Measurements from ENCODE around the gene TRAF2.

Gene TRAF2

DNA sequence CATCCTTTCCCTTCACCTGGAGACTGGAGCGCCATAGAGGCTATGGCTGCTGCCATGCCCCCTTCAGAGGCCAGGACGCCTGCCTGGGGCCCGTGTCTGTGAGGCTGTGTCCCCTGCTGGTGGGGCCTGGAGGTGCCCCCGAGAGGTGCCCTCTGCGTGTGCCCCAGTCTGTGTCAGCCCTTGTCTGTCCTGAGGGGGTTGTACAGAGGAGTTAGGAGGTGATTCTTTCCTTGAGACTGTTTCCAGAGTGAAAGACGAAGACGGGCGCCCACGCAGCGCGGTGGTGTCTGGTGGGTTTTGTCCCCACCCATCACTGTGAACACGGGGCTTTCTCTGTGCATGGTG, 24.6 kb downstream of the TRAF2 start:
- no peaks in the 10 kb centered on the region for H3K27me3 ChIP-seq (ENCODE audit: insufficient read depth, low read length)
- no peak overlapping the region for H3K27ac ChIP-seq (ENCODE audit: low read depth, low read length)
- peaks cover 76% of the 10 kb centered on the region for H3K36me3 ChIP-seq (ENCODE audit: insufficient read depth, low read length)
- no peak overlapping the region for H3K4me3 ChIP-seq (ENCODE audit: low read length)
- H3K9ac ChIP-seq (ENCODE audit: low read depth, low read length): no peak overlapping the region
- no peaks in the 10 kb centered on the region for H3K9me3 ChIP-seq (ENCODE audit: insufficient read depth, low read depth, low read length)
- no peaks in the 10 kb centered on the region for H3K4me1 ChIP-seq (ENCODE audit: insufficient read depth, low read length)
- WGBS: 95% methylated on average over 12 of the region's 12 CpGs

DNA sequence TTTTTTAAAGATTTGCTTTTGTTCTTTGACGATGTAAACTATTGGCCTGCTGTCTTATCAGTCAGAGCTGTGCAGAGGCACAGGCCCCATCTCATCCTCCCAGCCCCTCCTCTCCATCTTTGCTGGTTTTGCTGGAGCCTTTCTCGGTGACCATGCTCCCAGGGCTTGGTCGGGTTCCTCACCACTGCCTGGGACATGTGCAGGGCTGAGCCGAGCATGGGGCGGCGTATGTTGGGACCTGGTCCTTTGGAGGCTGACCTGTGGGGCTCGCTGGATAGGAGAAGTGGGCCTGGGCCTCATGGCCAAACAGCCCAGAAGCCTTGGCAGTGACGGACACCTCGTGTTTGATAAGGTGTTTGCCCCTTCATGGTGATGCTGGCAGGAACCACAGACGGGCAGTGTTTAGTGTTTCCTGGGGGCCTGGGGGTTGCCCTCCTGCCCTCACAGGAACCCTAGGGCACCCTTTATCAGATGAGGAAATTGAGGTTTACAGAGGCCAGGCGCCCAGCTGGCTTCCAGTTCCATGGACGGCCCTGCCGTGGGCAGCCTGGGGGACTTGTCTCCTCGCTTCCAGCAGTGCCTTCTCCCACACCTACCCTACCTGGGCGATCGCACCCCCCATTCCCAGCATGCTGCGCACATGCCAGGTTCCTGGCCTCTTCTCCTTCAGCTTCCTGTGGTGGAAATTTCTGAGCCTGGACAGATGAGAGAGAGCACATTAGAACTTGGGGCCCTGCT, 27.6 kb downstream of the TRAF2 start:
- Histone ChIP-seq H3K27me3 (ENCODE audit: insufficient read depth, low read length) (no peaks in the 10 kb centered on the region), H3K9ac (ENCODE audit: low read depth, low read length) (no peak overlapping the region; the same call in 1 of the 2 replicates), H3K9me3 (ENCODE audit: insufficient read depth, low read depth, low read length) (no peaks in the 10 kb centered on the region), H3K36me3 (ENCODE audit: insufficient read depth, low read length) (peaks cover 71% of the 10 kb centered on the region), H3K4me3 (ENCODE audit: low read length) (no peak overlapping the region), H3K27ac (ENCODE audit: low read depth, low read length) (no peak overlapping the region), H3K4me1 (ENCODE audit: insufficient read depth, low read length) (no peaks in the 10 kb centered on the region)
- WGBS: 96% methylated on average over 17 of the region's 17 CpGs

DNA sequence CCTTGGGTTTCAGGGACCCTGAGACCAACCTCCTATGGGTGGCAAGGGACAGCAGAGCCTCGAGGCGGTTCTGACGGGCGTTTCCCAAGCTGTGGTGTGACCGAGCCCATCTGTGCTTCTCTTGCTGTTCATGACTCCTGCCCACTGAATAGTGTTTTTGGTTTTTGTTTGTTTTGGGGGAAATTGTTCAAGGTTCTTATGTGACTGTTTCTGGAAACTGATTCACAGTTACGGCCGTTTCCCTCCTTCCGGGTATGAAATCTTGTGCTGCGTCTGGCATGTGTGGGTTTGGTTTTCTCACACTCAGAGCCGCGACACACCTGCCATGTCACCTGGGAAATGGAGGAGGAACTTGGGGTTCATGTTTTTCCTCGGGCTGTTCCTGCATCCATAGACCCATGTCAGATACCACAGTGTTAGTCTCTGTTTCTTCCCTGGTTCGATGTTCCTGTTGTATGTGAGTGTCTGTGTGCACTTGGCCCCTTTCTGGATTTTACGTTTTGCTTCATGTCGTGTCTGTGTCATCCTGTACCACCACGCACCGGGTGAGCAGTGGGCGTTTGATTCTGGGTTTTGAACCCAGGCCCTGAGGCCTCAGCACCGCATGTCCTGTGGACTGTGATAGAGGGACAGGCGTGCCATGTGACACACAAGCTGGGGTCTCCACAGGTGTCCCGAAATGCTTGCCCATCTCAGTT, 29.5 kb downstream of the TRAF2 start:
- Histone ChIP-seq H3K4me3 (ENCODE audit: low read length) (no peak overlapping the region), H3K4me1 (ENCODE audit: insufficient read depth, low read length) (no peaks in the 10 kb centered on the region), H3K27ac (ENCODE audit: low read depth, low read length) (no peak overlapping the region), H3K27me3 (ENCODE audit: insufficient read depth, low read length) (no peaks in the 10 kb centered on the region), H3K36me3 (ENCODE audit: insufficient read depth, low read length) (peaks cover 64% of the 10 kb centered on the region), H3K9me3 (ENCODE audit: insufficient read depth, low read depth, low read length) (no peaks in the 10 kb centered on the region), H3K9ac (ENCODE audit: low read depth, low read length) (no peak overlapping the region)
- 90% methylated on average over 21 of the region's 21 CpGs for WGBS

DNA sequence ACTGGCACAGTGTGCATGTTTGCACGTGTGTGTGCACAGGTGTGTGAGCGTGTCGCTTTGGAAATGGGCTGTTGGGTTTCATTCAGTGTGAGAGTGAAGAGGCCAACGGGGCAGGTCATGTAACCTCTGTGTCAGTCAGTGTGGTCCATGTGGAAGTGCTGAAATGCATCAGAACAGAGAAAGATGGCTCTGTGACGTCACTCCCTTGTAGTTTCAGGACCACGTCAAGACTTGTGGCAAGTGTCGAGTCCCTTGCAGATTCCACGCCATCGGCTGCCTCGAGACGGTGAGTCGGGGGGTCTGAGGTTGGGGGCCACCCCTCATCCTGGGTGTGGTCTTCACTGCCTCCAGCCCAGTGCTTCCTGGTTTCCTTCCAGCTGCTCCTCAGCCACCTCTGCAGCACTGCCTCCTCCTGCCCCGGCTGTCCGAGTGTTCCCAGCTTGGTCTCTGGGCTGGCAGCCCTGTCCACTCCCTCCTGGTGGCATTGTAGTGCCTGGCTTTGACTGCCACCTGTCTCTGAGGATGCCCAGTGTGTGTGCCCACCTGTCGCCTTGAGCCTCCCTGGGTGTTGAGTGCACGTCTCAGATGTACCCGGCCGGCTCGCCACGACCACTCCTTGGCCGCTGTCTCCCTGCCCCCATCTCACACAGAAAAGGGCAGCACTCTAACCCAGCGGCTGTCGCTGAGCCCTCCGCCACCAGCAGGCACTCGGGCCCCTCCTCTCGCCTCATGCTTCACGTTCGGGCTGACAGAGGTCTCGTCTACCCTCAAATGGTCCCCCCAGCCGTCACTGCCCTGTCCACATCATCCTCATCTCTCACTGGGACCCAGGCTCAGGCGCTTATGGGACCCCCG, 30.2 kb downstream of the TRAF2 start:
- Histone ChIP-seq H3K27me3 (ENCODE audit: insufficient read depth, low read length) (no peaks in the 10 kb centered on the region), H3K9me3 (ENCODE audit: insufficient read depth, low read depth, low read length) (no peaks in the 10 kb centered on the region), H3K9ac (ENCODE audit: low read depth, low read length) (no peak overlapping the region), H3K4me3 (ENCODE audit: low read length) (no peak overlapping the region), H3K4me1 (ENCODE audit: insufficient read depth, low read length) (no peaks in the 10 kb centered on the region), H3K27ac (ENCODE audit: low read depth, low read length) (no peak overlapping the region), H3K36me3 (ENCODE audit: insufficient read depth, low read length) (peaks cover 67% of the 10 kb centered on the region)
- 95% methylated on average over 32 of the region's 32 CpGs for WGBS

DNA sequence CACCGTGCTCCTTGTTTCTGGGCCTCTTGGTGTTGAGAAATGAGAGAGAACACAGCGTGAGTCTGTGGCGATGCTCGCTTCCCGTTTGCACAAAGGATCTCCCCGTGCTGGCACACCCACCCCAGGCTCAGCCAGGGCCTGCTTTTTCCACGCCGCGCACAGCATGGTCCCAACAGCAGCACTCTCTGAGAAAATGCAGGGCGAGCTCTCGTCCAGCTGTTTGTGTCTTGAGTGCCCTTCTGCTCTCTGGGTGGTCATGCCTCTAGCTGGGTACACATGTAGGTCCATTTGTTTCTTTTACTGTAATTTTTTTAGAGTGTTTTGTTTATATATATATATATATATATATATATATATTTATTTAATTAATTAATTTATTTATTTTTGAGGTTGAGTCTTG, 31.6 kb downstream of the TRAF2 start:
- Histone ChIP-seq H3K4me1 (ENCODE audit: insufficient read depth, low read length) (no peaks in the 10 kb centered on the region), H3K27me3 (ENCODE audit: insufficient read depth, low read length) (no peaks in the 10 kb centered on the region), H3K4me3 (ENCODE audit: low read length) (no peak overlapping the region), H3K9ac (ENCODE audit: low read depth, low read length) (no peak overlapping the region), H3K27ac (ENCODE audit: low read depth, low read length) (no peak overlapping the region), H3K36me3 (ENCODE audit: insufficient read depth, low read length) (peaks cover 69% of the 10 kb centered on the region), H3K9me3 (ENCODE audit: insufficient read depth, low read depth, low read length) (no peaks in the 10 kb centered on the region)
- 94% methylated on average over 11 of the region's 11 CpGs for WGBS

DNA sequence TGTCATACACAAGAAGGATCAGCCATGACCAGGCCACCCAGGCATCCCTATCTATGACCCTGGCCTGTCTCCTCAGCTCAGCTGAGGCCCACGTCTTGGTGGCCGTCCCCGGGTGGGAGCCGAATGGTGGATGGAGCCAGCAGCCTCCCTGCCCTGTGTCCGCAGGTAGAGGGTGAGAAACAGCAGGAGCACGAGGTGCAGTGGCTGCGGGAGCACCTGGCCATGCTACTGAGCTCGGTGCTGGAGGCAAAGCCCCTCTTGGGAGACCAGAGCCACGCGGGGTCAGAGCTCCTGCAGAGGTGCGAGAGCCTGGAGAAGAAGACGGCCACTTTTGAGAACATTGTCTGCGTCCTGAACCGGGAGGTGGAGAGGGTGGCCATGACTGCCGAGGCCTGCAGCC, 33.8 kb downstream of the TRAF2 start:
- Histone ChIP-seq H3K4me3 (ENCODE audit: low read length) (no peak overlapping the region), H3K9me3 (ENCODE audit: insufficient read depth, low read depth, low read length) (no peaks in the 10 kb centered on the region), H3K27me3 (ENCODE audit: insufficient read depth, low read length) (no peaks in the 10 kb centered on the region), H3K4me1 (ENCODE audit: insufficient read depth, low read length) (no peaks in the 10 kb centered on the region), H3K27ac (ENCODE audit: low read depth, low read length) (no peak overlapping the region), H3K36me3 (ENCODE audit: insufficient read depth, low read length) (peaks cover 71% of the 10 kb centered on the region), H3K9ac (ENCODE audit: low read depth, low read length) (no peak overlapping the region)
- 96% methylated on average over 15 of the region's 15 CpGs for WGBS

DNA sequence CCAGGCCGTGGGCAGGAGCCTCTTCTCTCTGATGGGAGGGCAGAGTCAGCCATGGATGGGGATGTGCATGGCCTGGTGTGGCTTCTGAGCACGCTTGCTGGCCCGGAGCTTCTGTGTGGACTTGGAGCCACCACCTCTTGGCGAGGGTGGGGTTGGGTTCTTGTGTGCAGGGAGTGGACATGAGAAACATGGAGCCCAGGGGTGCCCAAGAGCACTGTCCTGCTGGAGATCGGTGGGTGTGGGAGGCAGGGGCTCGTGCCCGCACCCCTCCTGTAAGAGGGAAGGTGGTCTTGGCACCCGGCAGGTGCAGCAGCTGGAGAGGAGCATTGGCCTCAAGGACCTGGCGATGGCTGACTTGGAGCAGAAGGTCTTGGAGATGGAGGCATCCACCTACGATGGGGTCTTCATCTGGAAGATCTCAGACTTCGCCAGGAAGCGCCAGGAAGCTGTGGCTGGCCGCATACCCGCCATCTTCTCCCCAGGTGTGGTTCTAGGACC, 34.5 kb downstream of the TRAF2 start:
- Histone ChIP-seq H3K4me1 (ENCODE audit: insufficient read depth, low read length) (no peaks in the 10 kb centered on the region), H3K27ac (ENCODE audit: low read depth, low read length) (no peak overlapping the region), H3K27me3 (ENCODE audit: insufficient read depth, low read length) (no peaks in the 10 kb centered on the region), H3K36me3 (ENCODE audit: insufficient read depth, low read length) (peaks cover 71% of the 10 kb centered on the region), H3K9me3 (ENCODE audit: insufficient read depth, low read depth, low read length) (no peaks in the 10 kb centered on the region), H3K9ac (ENCODE audit: low read depth, low read length) (no peak overlapping the region), H3K4me3 (ENCODE audit: low read length) (no peak overlapping the region)
- WGBS: 94% methylated on average over 14 of the region's 14 CpGs

DNA sequence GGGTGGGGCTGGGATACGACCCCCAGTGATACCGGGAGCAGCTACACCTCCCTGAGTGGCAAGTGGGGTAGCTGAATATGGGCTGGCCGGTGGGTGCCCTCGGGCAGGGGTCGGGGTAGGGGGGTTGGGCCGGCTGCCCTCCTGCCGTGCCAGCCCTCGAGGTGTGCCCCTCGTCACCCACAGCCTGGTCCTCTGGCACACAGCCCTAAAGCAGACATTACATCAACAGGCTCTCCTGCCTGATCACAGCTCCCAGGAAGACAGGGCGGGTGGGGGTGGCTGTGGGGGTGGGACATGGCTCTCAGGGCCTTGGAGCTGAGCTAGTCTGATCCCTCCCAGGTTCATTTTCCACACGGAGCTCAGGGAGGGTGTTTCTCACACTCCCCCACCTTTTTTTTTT, 35.0 kb downstream of the TRAF2 start:
- Histone ChIP-seq H3K9ac (ENCODE audit: low read depth, low read length) (no peak overlapping the region), H3K36me3 (ENCODE audit: insufficient read depth, low read length) (peaks cover 71% of the 10 kb centered on the region), H3K27ac (ENCODE audit: low read depth, low read length) (no peak overlapping the region), H3K27me3 (ENCODE audit: insufficient read depth, low read length) (no peaks in the 10 kb centered on the region), H3K4me3 (ENCODE audit: low read length) (no peak overlapping the region), H3K4me1 (ENCODE audit: insufficient read depth, low read length) (no peaks in the 10 kb centered on the region), H3K9me3 (ENCODE audit: insufficient read depth, low read depth, low read length) (no peaks in the 10 kb centered on the region)
- WGBS: 87% methylated on average over 11 of the region's 11 CpGs

DNA sequence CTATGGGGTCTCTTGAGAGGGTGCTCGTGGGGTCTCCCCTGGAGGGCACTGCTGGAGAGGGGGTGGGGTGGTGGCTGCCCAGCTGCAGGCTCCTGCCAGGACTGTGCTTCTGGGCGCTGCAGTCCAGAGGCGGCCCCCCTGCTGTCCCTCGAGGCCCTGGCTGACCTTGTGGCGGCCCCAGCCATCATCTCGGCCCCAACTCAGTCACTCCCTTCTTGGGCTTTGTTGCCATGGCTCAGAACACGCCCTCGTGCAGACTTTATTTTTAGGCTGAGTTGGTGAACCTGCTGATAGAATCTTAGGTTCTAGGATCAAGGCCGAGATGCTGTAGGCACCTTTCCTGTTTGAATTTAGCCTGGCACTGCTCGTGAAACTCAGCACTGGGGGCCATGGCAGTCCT, 35.4 kb downstream of the TRAF2 start:
- 94% methylated on average over 10 of the region's 10 CpGs for WGBS
- Histone ChIP-seq H3K4me1 (ENCODE audit: insufficient read depth, low read length) (no peaks in the 10 kb centered on the region), H3K36me3 (ENCODE audit: insufficient read depth, low read length) (peaks cover 71% of the 10 kb centered on the region), H3K9me3 (ENCODE audit: insufficient read depth, low read depth, low read length) (no peaks in the 10 kb centered on the region), H3K4me3 (ENCODE audit: low read length) (no peak overlapping the region), H3K27ac (ENCODE audit: low read depth, low read length) (no peak overlapping the region), H3K27me3 (ENCODE audit: insufficient read depth, low read length) (no peaks in the 10 kb centered on the region), H3K9ac (ENCODE audit: low read depth, low read length) (no peak overlapping the region)

DNA sequence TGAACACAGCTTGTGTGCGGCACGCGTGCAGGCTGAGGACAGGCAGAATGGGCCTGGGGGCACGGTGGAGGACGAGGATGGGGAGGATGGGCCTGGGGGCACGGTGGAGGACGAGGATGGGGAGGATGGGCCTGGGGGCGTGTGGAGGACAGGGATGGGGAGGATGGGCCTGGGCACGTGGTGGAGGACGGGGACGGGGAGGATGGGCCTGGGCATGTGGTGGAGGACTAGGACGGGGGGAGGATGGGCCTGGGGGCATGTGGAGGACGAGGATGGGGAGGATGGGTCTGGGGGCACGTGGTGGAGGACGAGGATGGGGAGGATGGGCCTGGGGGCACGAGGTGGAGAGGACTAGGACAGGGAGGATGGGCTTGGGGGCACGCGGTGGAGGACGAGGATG, 36.2 kb downstream of the TRAF2 start:
- H3K4me1 ChIP-seq (ENCODE audit: insufficient read depth, low read length): no peaks in the 10 kb centered on the region
- H3K4me3 ChIP-seq (ENCODE audit: low read length): no peak overlapping the region
- H3K36me3 ChIP-seq (ENCODE audit: insufficient read depth, low read length): peaks cover 71% of the 10 kb centered on the region
- H3K27ac ChIP-seq (ENCODE audit: low read depth, low read length): no peak overlapping the region
- H3K9me3 ChIP-seq (ENCODE audit: insufficient read depth, low read depth, low read length): no peaks in the 10 kb centered on the region
- 93% methylated on average over 19 of the region's 19 CpGs for WGBS
- H3K9ac ChIP-seq (ENCODE audit: low read depth, low read length): no peak overlapping the region
- no peaks in the 10 kb centered on the region for H3K27me3 ChIP-seq (ENCODE audit: insufficient read depth, low read length)

DNA sequence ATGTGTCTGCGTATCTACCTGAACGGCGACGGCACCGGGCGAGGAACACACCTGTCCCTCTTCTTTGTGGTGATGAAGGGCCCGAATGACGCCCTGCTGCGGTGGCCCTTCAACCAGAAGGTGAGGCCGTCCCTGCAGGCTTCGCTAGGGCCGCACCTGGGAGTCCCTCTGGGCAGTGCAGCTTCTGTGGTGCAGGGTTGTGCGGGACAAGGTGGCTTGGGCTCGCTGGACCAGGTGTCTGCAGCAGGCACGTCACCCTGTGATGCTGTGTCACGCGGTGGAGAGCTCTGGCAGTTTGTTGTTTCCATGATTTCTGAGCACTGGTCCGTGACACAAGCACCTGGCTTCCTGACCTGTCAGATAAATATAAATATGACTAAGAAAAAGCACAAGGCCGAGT, 37.6 kb downstream of the TRAF2 start:
- no peaks in the 10 kb centered on the region for H3K9me3 ChIP-seq (ENCODE audit: insufficient read depth, low read depth, low read length)
- H3K9ac ChIP-seq (ENCODE audit: low read depth, low read length): no peak overlapping the region
- H3K27me3 ChIP-seq (ENCODE audit: insufficient read depth, low read length): no peaks in the 10 kb centered on the region
- peaks cover 77% of the 10 kb centered on the region for H3K36me3 ChIP-seq (ENCODE audit: insufficient read depth, low read length)
- no peaks in the 10 kb centered on the region for H3K4me1 ChIP-seq (ENCODE audit: insufficient read depth, low read length)
- no peak overlapping the region for H3K27ac ChIP-seq (ENCODE audit: low read depth, low read length)
- no peak overlapping the region for H3K4me3 ChIP-seq (ENCODE audit: low read length)
- WGBS: 98% methylated on average over 19 of the region's 19 CpGs
